Measurements from ENCODE around the gene TNNC1.

The TNNC1 gene

GRCh38 chr3:52468336-52468735 is 14.5 kb upstream of the TNNC1 start:
- no peak for TF ChIP-seq CTCF (IDR thresholded peaks at IDR 0.05; ENCODE audit: insufficient read depth, missing control alignments)
- FAIRE-seq (peak; percentile 94), DNase-seq (ENCODE audit: insufficient read length, low spot score) (no peak)

GRCh38 chr3:52463416-52463815 is 9.6 kb upstream of the TNNC1 start:
- FAIRE-seq (no peak), DNase-seq (ENCODE audit: insufficient read length, low spot score) (no peak)
- TF ChIP-seq CTCF (IDR thresholded peaks at IDR 0.05; ENCODE audit: insufficient read depth, missing control alignments), result no peak

GRCh38 chr3:52461874-52462273 is 8.0 kb upstream of the TNNC1 start:
- DNase-seq (ENCODE audit: insufficient read length, low spot score), result no peak
- no peak for FAIRE-seq
- no peak for TF ChIP-seq CTCF (IDR thresholded peaks at IDR 0.05; ENCODE audit: insufficient read depth, missing control alignments)

- FAIRE-seq (peak; percentile 97), DNase-seq (ENCODE audit: insufficient read length, low spot score) (peak; percentile 75)
- no peak for TF ChIP-seq CTCF (IDR thresholded peaks at IDR 0.05; ENCODE audit: insufficient read depth, missing control alignments)
Measured at GRCh38 chr3:52458770-52459545, 5.1 kb upstream of the TNNC1 start.

- TF ChIP-seq CTCF (IDR thresholded peaks at IDR 0.05; ENCODE audit: insufficient read depth, missing control alignments), result no peak
- FAIRE-seq (no peak), DNase-seq (ENCODE audit: insufficient read length, low spot score) (no peak)
Measured at GRCh38 chr3:52458031-52458760, 4.4 kb upstream of the TNNC1 start.

GRCh38 chr3:52456800-52457183 is 3.0 kb upstream of the TNNC1 start:
- FAIRE-seq, result no peak
- no peak for DNase-seq (ENCODE audit: insufficient read length, low spot score)

More at GRCh38 chr3:52456800-52457183, 3.0 kb upstream of the TNNC1 start:
- no peak for TF ChIP-seq CTCF (IDR thresholded peaks at IDR 0.05; ENCODE audit: insufficient read depth, missing control alignments)

All from D721Med (cell line).